HS-27A (cell line): ENCODE results near the gene RAMP2.

Experiments used
- DNase-seq: peaks from one replicate; pipeline ENCODE4 v3.0.0-alpha.2; 2012; ENCODE audit warnings: low read depth, missing footprints

RAMP2 gene

DNA sequence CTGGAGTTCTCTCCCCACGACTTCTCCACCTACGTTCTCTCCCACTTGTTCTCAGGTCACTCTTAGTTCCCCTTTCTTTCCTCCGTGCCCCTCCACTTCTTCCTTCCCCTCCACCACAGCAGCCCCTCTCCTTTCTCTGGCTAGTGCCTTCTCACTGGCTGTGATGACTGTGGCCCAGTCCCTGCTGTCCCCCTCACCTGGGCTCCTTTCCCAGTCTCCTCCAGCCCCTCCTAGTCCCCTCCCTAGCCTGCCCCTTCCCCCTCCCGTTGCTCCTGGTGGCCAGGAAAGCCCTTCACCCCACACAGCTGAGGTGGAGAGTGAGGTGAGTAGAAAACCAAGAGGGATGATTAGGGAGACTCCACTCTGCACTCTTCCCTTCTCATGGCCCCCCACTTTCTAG lies 34.0 kb downstream of the RAMP2 start:
- no peak for DNase-seq

DNA sequence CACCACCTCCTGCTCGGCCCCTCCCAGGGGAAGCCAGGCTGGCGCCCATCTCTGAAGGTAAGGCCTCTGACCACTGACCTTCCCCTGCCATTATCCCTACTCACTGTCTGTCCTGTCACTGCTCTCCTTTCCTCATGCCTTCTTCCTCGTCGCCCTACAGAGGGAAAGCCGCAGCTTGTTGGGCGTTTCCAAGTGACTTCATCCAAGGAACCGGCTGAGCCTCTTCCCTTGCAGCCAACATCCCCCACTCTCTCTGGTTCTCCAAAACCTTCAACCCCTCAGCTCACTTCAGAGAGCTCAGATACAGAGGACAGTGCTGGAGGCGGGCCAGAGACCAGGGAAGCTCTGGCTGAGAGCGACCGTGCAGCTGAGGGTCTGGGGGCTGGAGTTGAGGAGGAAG lies 34.4 kb downstream of the RAMP2 start:
- DNase-seq: no peak

DNA sequence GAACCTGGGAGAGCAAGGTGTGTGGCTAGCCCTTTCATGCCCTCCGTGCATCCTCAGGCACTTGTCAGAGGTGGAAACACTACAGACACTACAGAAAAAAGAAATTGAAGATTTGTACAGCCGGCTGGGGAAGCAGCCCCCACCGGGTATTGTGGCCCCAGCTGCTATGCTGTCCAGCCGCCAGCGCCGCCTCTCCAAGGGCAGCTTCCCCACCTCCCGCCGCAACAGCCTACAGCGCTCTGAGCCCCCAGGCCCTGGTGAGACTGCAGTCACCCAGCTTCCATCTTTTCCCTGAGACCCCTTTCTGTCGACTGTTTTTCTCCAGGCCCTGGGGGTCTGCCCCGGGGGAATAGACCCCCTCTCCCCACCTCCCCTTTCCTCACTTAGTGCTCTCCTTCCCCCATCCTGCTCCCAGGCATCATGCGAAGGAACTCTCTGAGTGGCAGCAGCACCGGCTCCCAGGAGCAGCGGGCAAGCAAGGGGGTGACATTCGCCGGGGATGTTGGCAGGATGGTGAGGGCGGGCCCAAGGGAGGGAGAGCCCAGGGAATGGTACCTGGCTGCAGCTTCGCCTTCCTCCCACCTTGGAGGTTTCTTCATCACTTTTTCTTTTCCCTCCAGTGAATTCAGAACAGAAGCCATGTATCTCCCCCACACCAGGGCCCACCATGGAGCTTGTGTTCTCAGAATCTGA lies 35.2 kb downstream of the RAMP2 start:
- DNase-seq: no peak

DNA sequence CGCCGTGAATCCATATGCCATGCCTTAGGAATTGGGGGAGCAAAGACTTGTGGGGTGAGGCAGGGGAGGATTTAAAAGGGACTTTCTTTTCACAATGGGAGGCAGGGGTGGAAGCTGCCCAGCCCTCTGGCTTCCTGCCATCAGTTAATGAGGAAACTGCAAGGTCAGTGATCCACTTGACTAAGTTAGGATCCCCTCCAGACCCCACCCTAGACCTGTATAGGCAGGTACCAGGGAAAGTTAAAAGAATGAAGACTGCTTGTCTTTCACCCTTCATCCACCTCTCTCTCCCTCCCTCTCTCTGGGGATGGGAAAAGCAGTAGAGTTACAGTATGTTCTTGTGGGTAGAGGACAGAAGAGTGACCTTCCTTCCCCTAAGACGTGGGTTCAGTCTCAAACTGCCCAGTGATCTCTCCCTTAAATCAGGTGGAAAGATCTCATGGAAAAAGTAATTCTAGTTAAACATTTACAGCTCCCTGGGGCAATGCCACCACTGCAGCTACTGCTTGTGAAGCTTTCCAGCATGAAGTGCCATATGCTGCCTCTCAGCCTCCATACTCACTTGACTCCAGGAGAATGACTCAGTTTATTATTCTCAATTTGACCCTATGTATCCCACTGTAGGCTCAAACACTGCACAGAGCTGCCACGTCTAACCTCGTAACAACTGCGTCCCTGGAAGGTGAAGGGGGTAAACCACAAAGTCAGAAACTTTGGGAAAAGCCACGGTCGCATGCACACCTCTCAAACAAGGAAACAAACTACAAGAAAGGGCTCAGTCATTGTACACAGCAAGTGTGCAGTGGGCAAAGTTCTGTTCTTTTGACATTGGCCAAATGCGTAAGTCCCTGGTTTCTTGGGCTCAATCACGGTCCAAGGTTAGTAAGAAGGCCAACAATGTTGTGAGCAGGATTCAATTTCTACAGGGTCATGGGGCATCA lies 36.3 kb downstream of the RAMP2 start:
- DNase-seq: no peak

DNA sequence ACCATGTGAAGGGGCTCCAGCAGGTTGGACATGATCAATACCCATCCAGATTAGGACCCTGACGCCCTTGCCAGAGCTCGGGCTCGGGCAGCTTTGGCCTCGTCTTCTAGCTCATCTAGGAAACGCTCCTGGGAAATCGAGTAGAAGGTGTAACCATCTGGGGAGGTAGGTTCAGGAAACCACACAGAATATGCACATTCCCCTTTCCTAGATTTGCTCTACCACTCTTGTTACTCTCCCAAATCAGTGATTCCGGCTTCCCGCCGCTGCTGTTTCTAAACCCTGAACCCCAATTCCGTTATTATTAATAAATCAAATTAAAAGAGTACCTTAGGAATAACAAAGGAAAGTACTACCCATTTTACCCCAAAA lies 37.0 kb downstream of the RAMP2 start:
- DNase-seq: no peak

DNA sequence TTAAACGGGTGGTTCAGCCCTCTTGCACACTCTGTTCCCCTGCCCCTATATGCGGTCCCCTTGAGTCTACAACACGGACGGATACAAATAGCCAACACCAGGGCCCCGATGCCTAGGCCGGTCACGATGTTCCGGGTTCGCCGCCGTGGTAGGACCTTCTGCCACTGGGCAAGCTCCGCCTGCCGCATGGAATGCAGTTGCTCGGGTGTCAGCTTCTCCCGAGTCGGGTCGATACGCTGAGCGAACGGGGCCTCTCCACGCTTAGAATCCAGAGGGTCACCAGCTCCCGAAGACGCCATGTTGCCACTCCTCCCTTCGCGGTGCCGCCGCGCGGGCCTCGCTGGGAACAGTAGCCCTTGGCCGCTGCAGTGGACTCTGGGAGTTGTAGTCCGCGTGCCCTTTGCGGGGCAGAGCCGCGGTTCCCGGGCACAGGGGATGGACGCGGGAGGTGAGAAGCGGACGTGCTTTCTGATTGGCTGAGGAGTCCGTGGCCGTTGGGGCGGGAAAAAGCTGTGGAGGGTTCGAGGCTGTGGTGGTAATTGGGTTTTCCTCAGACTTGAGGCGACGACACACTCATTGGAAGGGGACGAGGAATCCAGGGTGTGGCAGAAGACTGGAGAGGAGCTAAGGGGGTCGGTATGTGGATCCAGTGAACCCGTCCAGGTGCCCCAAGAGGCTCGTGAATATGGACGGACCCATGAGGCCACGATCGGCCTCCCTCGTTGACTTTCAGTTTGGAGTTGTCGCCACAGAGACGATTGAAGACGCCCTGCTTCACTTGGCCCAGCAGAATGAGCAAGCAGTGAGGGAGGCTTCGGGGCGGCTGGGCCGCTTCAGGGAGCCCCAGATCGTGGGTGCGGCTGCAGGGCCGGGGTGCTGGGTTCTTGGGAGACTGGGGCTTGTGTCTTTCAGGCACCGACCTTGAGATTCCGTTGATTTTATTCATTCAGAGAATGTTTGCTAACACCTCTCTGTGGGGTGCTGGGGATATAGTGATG lies 37.7 kb downstream of the RAMP2 start, which contains the start of the genes CNTD1 and COA3:
Gene CNTD1, plus strand, starts transcription at position 479 of the 998 bp plus-strand sequence. Its CDS starts 207 bp downstream, at position 686.
Gene COA3, minus strand, starts transcription at position 322 of the 998 bp plus-strand sequence. Its CDS starts 23 bp downstream, at position 299.
- DNase-seq: no peak

DNA sequence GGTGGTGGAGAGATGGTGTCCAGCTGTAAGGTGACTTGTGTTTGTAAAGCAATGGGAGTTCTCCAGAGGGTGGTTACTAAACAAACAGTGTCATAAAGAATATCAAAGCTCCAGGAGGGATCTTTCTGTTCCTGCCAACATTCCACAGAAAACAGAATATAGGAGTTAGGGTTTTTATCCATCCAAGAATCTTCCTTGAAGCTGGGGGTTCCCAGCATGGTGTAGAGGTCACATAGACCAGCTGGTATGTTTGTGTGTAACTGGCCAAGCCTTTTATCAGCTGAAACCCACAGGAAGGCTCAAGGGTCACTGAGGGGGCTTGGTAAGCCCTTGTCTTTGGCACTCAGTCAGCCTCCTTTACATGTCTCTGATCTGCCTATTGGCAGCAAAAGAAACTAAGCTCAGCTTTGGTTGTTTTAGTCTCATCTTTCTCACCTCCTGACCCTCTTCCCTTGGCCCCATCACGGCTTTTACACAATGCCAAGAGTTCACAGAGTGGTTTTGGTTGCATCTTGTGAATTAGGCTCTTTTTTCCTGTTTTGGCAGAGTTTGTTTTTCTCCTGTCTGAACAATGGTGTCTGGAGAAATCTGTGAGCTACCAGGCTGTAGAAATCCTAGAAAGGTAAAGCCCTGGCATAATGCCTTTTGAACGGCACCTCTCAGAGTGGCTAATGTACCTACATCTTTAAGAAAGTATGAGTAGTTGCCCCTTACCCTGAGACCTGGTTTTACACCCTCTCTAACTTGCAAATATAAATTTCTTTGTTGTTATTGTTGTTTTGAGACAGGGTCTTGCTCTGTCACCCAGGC lies 42.3 kb downstream of the RAMP2 start:
- DNase-seq: no peak

DNA sequence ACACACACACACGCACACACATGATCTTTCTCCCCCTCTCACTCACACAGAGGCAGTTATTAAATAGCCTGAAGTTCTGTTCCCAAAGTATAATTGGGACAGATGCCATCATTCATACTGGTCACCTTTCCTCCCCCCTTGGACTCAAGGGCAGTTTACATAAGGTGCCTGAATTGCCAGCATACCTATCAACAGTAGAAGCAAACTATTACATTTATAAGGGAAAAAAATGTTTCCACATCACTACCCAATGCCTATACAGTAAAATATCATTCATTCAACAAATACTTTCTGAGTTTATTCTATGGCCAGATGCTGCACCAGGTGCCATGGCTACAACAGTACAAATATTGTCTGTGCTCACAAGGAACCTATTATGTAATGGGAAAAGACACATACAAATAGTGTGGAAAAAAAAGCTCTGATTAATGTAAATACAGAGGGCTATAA lies 43.9 kb downstream of the RAMP2 start:
- no peak for DNase-seq

DNA sequence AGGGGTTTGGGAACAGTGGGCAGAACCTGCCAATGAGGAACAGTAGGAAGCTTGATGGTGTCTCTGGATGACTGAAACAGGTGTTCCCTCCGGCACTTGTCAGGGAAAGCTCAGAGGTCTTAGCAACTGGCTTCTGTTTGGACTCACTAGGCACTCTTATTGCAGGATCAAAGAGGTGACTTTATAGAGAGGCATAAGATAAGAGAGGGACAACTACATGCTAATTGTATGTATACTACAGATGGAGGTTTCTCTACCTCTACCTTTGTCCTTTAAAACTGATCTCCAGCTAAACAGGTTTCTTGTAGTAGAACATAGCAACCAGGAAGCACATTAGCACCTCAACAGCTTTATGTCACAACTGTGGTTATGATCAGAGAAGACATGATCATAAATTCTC lies 45.2 kb downstream of the RAMP2 start:
- no peak for DNase-seq

DNA sequence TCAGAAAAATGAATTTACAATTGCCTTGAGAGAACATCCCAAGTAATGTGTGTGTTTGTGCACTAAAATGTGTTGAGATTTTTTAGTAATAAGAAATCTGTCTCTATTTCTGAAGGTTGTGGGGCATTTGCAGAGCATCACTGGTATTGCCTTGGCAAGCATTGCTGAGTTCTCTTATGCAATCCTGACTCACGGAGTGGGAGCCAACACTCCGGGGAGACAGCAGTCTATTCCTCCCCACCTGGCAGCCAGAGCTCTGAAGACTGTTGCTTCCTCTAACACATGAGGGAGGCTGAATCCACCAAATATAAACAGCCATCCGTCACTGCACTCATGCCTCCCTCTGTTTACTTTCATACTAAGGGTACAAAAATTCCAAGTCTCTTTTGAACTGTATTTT lies 48.2 kb downstream of the RAMP2 start:
- DNase-seq: no peak
